ENCODE data around the gene RNF144A. TPM values are rescaled to one million over a fixed set of nuclear protein-coding genes. Genes with fewer than 3 reads are reported as not detected.

The RNF144A gene
- total RNA-seq, 1 experiment from 2014 or later = 10.6 TPM

DNA sequence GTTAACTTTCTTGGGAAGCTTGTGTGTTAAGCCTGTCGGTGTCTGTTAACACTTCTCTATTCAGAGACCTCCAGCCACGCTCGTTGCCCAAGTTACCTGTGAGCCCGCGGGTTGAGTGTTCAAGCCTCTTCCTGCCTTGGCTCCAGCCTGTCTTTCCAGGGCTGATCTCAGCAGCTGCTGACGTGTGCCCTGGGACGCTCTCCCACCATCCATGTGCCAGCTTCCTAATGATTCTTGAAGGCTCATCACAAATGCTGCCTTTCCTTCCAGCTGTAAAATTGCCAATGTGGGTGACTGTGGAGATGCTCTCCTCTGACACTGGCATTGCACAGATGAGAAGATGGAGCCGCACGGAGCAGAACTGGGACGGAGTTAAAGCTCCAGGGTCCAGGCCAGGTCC lies 6.1 kb downstream of the RNF144A start:
- Histone ChIP-seq H2AFZ (ENCODE audit: low read length) (no peak overlapping the region), H2AK5ac (ENCODE audit: insufficient read length, low read length) (no peak overlapping the region), H3K56ac (ENCODE audit: insufficient read length, low read depth, low read length) (no peak overlapping the region), H4K20me1 (ENCODE audit: control insufficient read depth, insufficient read depth, insufficient read length) (no peaks in the 10 kb centered on the region), H4K8ac (replicated peaks; ENCODE audit: insufficient read length, low read depth, low read length) (no peak overlapping the region), H4K91ac (ENCODE audit: insufficient read length, low read depth, low read length) (no peak overlapping the region), H2BK20ac (ENCODE audit: low read depth, low read length, poor library complexity, severe bottlenecking) (no peak overlapping the region), H3K27ac (ENCODE audit: insufficient read length, low read depth, low read length) (no peak overlapping the region), H2BK15ac (ENCODE audit: low read depth, low read length) (no peak overlapping the region), H3K14ac (ENCODE audit: insufficient read depth, low read length) (no peak overlapping the region), H3T11ph (ENCODE audit: low read length) (no peak overlapping the region), H3K79me2 (ENCODE audit: insufficient read depth, low read length) (no peaks in the 10 kb centered on the region), H3K9me3 (ENCODE audit: control insufficient read depth, low read depth, low read length) (no peaks in the 10 kb centered on the region), H3K23ac (ENCODE audit: insufficient read length, low read depth, low read length) (no peak overlapping the region), H3K79me1 (ENCODE audit: insufficient read depth, low read depth, low read length, poor library complexity, severe bottlenecking) (no peaks in the 10 kb centered on the region), H3K23me2 (ENCODE audit: insufficient read length, low read depth, low read length, poor library complexity, severe bottlenecking) (no peaks in the 10 kb centered on the region), H3K4me2 (ENCODE audit: insufficient read depth, insufficient read length, low read length) (no peak overlapping the region), H3K18ac (ENCODE audit: insufficient read length, low read depth, low read length) (no peak overlapping the region), H2BK5ac (ENCODE audit: insufficient read length, low read length) (no peak overlapping the region), H3K27me3 (ENCODE audit: insufficient read depth, low read length) (no peaks in the 10 kb centered on the region), H4K5ac (ENCODE audit: insufficient read length, low read depth, low read length) (no peak overlapping the region), H2BK12ac (ENCODE audit: insufficient read length, low read depth, low read length) (no peak overlapping the region), H3K4ac (ENCODE audit: low read depth, low read length) (no peak overlapping the region), H2BK120ac (ENCODE audit: low read depth, low read length, poor library complexity, severe bottlenecking) (no peak overlapping the region), H3K4me1 (ENCODE audit: insufficient read depth, low read length) (no peaks in the 10 kb centered on the region), H3K9ac (ENCODE audit: extremely low read depth, insufficient read length, low read length) (no peak overlapping the region)
- Mint-ChIP-seq H3K9me3 (no peaks in the 10 kb centered on the region), H3K4me3 (no peak overlapping the region), H3K27ac (no peak overlapping the region), H3K4me1 (peaks cover 24% of the 10 kb centered on the region in 2 experiments), H3K27me3 (ENCODE audit: low read depth) (peaks cover 9% of the 10 kb centered on the region), H3K36me3 (ENCODE audit: insufficient read depth in 1 of 3, low read depth in 3 of 3) (peaks cover 3 to 6% (median 6%) of the 10 kb centered on the region in 3 experiments)
- WGBS (ENCODE audit: extremely low coverage, insufficient read length, low lambda C conversion rate) = no CpG with 5 or more reads among the region's 10 CpGs
- TF ChIP-seq, protein P1, sequence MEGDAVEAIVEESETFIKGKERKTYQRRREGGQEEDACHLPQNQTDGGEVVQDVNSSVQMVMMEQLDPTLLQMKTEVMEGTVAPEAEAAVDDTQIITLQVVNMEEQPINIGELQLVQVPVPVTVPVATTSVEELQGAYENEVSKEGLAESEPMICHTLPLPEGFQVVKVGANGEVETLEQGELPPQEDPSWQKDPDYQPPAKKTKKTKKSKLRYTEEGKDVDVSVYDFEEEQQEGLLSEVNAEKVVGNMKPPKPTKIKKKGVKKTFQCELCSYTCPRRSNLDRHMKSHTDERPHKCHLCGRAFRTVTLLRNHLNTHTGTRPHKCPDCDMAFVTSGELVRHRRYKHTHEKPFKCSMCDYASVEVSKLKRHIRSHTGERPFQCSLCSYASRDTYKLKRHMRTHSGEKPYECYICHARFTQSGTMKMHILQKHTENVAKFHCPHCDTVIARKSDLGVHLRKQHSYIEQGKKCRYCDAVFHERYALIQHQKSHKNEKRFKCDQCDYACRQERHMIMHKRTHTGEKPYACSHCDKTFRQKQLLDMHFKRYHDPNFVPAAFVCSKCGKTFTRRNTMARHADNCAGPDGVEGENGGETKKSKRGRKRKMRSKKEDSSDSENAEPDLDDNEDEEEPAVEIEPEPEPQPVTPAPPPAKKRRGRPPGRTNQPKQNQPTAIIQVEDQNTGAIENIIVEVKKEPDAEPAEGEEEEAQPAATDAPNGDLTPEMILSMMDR (conservative IDR thresholded peaks at IDR 0.05) = no peak
- no peak for DNase-seq

Measured in H9 (cell line).